Activated CD8-positive, alpha-beta T cell treated with anti-CD3 and anti-CD28 coated beads, Interleukin-2, amount 10 ng/mL, durations not matched to agents 7 days and 5 days (primary cell): Measurements from ENCODE around the gene SOST. TPM values are rescaled to one million over a fixed set of nuclear protein-coding genes. Genes with fewer than 3 reads are reported as not detected.

Source experiments
- total RNA-seq, 2 experiments: library from RNA; stranded (reverse); gene quantifications; one replicate each; pipeline ENCODE4 v1.2.3, GENCODE V29; 2021

Gene SOST
- total RNA-seq, 2 experiments from 2014 or later = not detected

Other genes starting within 250 kb of the SOST start
- gene ETV4, start 212.5 kb downstream of the SOST start, total RNA-seq = 1 to 10 TPM; 2.7 to 3.9 TPM
- gene MEOX1, start 96.9 kb downstream of the SOST start, total RNA-seq = 1 to 10 TPM; 5.4 to 6.9 TPM
- gene DUSP3, start 20.2 kb upstream of the SOST start, total RNA-seq = 10 to 100 TPM in 1 of 2 experiments, 1 to 10 TPM in 1; 9.2 to 14.7 TPM
- not detected for gene CFAP97D1, start 21.6 kb upstream of the SOST start, total RNA-seq
- not detected for gene MPP3, start 74.4 kb upstream of the SOST start, total RNA-seq
- not detected for gene CD300LG, start 88.4 kb upstream of the SOST start, total RNA-seq
- gene MPP2, start 148.7 kb upstream of the SOST start, total RNA-seq = 1 to 10 TPM; 1.2 to 1.8 TPM
- gene PPY, start 183.7 kb upstream of the SOST start, total RNA-seq = not detected
- gene PYY, start 195.1 kb upstream of the SOST start, total RNA-seq = not detected
- under 1 TPM; 0.68 to 0.78 TPM for gene NAGS, start 245.8 kb upstream of the SOST start, total RNA-seq